Mammary microvascular endothelial cell (primary cell): ENCODE results near the gene SON. TPM values are rescaled to one million over a fixed set of nuclear protein-coding genes. Genes with fewer than 3 reads are reported as not detected.

ENCODE experiments used
- total RNA-seq: library from RNA; depleted of rRNA; stranded (reverse); fragments of >200 nt; gene quantifications from 2 replicates; pipeline ENCODE4 v1.2.3, GENCODE V29; 2015

SON gene, protein sequence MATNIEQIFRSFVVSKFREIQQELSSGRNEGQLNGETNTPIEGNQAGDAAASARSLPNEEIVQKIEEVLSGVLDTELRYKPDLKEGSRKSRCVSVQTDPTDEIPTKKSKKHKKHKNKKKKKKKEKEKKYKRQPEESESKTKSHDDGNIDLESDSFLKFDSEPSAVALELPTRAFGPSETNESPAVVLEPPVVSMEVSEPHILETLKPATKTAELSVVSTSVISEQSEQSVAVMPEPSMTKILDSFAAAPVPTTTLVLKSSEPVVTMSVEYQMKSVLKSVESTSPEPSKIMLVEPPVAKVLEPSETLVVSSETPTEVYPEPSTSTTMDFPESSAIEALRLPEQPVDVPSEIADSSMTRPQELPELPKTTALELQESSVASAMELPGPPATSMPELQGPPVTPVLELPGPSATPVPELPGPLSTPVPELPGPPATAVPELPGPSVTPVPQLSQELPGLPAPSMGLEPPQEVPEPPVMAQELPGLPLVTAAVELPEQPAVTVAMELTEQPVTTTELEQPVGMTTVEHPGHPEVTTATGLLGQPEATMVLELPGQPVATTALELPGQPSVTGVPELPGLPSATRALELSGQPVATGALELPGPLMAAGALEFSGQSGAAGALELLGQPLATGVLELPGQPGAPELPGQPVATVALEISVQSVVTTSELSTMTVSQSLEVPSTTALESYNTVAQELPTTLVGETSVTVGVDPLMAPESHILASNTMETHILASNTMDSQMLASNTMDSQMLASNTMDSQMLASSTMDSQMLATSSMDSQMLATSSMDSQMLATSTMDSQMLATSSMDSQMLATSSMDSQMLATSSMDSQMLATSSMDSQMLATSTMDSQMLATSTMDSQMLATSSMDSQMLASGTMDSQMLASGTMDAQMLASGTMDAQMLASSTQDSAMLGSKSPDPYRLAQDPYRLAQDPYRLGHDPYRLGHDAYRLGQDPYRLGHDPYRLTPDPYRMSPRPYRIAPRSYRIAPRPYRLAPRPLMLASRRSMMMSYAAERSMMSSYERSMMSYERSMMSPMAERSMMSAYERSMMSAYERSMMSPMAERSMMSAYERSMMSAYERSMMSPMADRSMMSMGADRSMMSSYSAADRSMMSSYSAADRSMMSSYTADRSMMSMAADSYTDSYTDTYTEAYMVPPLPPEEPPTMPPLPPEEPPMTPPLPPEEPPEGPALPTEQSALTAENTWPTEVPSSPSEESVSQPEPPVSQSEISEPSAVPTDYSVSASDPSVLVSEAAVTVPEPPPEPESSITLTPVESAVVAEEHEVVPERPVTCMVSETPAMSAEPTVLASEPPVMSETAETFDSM (N-terminal part only)
- total RNA-seq: 174 and 307 TPM in 2 replicates

GRCh38 chr21:33542640-33543504 is at the start of gene SON:
Gene SON (plus strand): TSS chr21:33543038. CDS start chr21:33543093, 55 bp downstream.

DNA sequence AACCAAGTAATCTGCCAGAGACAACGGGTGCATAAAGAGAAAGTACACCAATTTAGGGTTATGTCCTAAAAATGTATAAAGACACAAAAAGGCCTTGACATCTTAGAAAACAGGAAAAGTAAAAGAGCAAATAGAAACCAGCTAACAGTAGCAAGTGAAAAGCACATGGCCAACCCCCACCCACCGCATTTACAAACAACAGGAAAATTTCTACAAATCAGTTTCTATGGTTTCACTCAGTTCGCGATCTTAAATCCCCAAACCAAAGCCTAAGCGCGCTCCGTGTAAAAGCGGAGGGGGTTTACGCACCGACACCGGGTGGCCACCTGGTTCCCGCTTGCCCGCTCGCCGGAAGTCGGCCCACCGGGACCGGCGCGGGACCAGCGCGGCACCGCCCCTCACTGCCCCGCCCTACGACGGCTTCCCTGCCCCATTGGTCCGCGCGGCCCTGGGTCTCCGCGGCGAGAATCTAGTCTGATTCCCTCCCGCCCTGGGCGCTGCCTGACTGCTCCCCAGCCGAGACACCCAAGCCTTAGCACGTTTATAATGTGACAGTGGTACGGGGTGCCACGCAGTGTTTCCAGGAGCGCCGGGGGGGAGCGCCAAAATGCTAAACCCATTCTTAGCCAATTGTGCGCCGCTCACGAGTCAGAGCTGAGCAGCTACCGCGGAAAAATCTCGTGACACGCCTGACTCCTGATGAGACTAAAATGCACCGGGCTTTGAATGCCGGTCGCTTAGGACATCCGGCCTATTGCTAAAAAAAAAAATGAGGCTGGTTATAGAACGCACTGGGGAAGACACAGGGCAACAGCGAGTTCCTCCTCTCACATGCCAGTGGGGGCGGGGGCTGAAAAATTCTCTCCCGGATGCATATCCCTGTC is 840 bp upstream of the SON start, which contains the start of gene GART:
Gene GART, minus strand, starts transcription at position 362 of the 884 bp plus-strand sequence. CDS start 2,802 bp downstream, outside the sequence.

GRCh38 chr21:33588485-33589335 is 45.9 kb downstream of the SON start, which contains the start of gene DONSON:
Gene DONSON (minus strand): TSS chr21:33588684. CDS start chr21:33588641, 43 bp downstream.

Other genes starting within 250 kb of the SON start
- gene IFNAR1, start 218.1 kb upstream of the SON start, total RNA-seq: 20.7 and 28.0 TPM in 2 replicates
- gene IFNGR2, start 139.6 kb upstream of the SON start, total RNA-seq: 46.1 and 56.6 TPM in 2 replicates
- 26.2 and 38.2 TPM in 2 replicates for gene TMEM50B, start 63.1 kb upstream of the SON start, total RNA-seq
- gene DNAJC28, start 51.3 kb upstream of the SON start, total RNA-seq: 0.64 and 2.8 TPM in 2 replicates
- gene GART, start 921 bp upstream of the SON start, total RNA-seq: 109 and 151 TPM in 2 replicates
- gene DONSON, start 45.6 kb downstream of the SON start, total RNA-seq: 28.2 and 33.3 TPM in 2 replicates
- 17.8 and 23.1 TPM in 2 replicates for gene CRYZL1, start 98.7 kb downstream of the SON start, total RNA-seq
- 41.2 and 48.8 TPM in 2 replicates for gene ITSN1, start 99.5 kb downstream of the SON start, total RNA-seq